ENCODE data around the gene CISTR. TPM values are rescaled to one million over a fixed set of nuclear protein-coding genes. Genes with fewer than 3 reads are reported as not detected.

Gene CISTR
- total and polyA plus RNA-seq, 7 donors, result not detected

GRCh38 chr12:53699678-53700025 lies 52.1 kb downstream of the CISTR start:
- no peak overlapping the region for H3K27ac ChIP-seq
- no peak overlapping the region for H3K4me3 ChIP-seq
- WGBS, 2 donors, result 13 to 23% methylated on average over 5 of the region's 5 CpGs
- TF ChIP-seq CTCF (IDR thresholded peaks at IDR 0.05), result no peak
- TF ChIP-seq POLR2AphosphoS5 (IDR thresholded peaks at IDR 0.05), result no peak
- no peak for TF ChIP-seq EP300 (IDR thresholded peaks at IDR 0.05)
- no peak for TF ChIP-seq POLR2A (IDR thresholded peaks at IDR 0.05)
- no peaks in the 10 kb centered on the region for H3K9me3 ChIP-seq
- intact Hi-C loops (cut with DNase I), result loop anchor here (2.0 kb wide), 1 partner anchor 43 kb away; no protein-coding TSS in a partner anchor
- no peak for DNase-seq
- H3K4me1 ChIP-seq, result peaks cover 0 to 24% (median 14%) of the 10 kb centered on the region in 4 donors
- H3K36me3 ChIP-seq, result no peaks in the 10 kb centered on the region
- H3K27me3 ChIP-seq, result peaks cover 30 to 91% (median 77%) of the 10 kb centered on the region in 3 donors

GRCh38 chr12:53698948-53699677 lies 52.7 kb downstream of the CISTR start:
- no peak for DNase-seq
- Histone ChIP-seq H3K4me1 (peaks cover 0 to 26% (median 14%) of the 10 kb centered on the region in 4 donors), H3K36me3 (no peaks in the 10 kb centered on the region), H3K9me3 (no peaks in the 10 kb centered on the region), H3K27ac (no peak overlapping the region), H3K27me3 (peaks cover 30 to 92% (median 81%) of the 10 kb centered on the region in 3 donors), H3K4me3 (no peak overlapping the region)
- intact Hi-C loops (cut with DNase I), result no loop called here
- 29 to 57% methylated on average over 3 of the region's 3 CpGs for WGBS, 2 donors
- TF ChIP-seq CTCF (IDR thresholded peaks at IDR 0.05) (no peak), POLR2A (IDR thresholded peaks at IDR 0.05) (no peak), EP300 (IDR thresholded peaks at IDR 0.05) (no peak), POLR2AphosphoS5 (IDR thresholded peaks at IDR 0.05) (no peak)

- TF ChIP-seq CTCF (IDR thresholded peaks at IDR 0.05), result no peak
- no peak for TF ChIP-seq POLR2AphosphoS5 (IDR thresholded peaks at IDR 0.05)
- TF ChIP-seq EP300 (IDR thresholded peaks at IDR 0.05), result no peak
- TF ChIP-seq POLR2A (IDR thresholded peaks at IDR 0.05), result no peak
- H3K27me3 ChIP-seq, result peaks cover 30 to 77% (median 66%) of the 10 kb centered on the region in 3 donors
- no peak overlapping the region for H3K27ac ChIP-seq
- 6 to 15% methylated on average over 24 of the region's 24 CpGs for WGBS, 2 donors
- H3K4me3 ChIP-seq, result peak overlapping the region in 2 of 4 donors; percentile 11 to 13
- H3K36me3 ChIP-seq, result no peaks in the 10 kb centered on the region
- DNase-seq, result no peak
- peaks cover 0 to 26% (median 14%) of the 10 kb centered on the region in 4 donors for H3K4me1 ChIP-seq
- no peaks in the 10 kb centered on the region for H3K9me3 ChIP-seq
- intact Hi-C loops (cut with DNase I), result no loop called here
Observed at GRCh38 chr12:53696655-53697331, 55.0 kb downstream of the CISTR start.

Other genes with a start within 250 kb of the CISTR start
- not detected for gene NPFF, start 244.5 kb downstream of the CISTR start, total RNA-seq
- not detected for gene NPFF, start 244.5 kb downstream of the CISTR start, polyA plus RNA-seq
- 10 to 100 TPM; 20.3 to 36.0 (median 27.1) TPM for gene ATF7, start 125.6 kb downstream of the CISTR start, total RNA-seq
- 10 to 100 TPM; 20.2 to 22.0 (median 21.0) TPM for gene ATF7, start 125.6 kb downstream of the CISTR start, polyA plus RNA-seq
- 100 to 1,000 TPM; 409 to 571 (median 531) TPM for gene ATP5MC2, start 75.9 kb downstream of the CISTR start, total RNA-seq
- 100 to 1,000 TPM; 535 to 828 (median 574) TPM for gene ATP5MC2, start 75.9 kb downstream of the CISTR start, polyA plus RNA-seq
- gene CALCOCO1, start 24.5 kb downstream of the CISTR start, total RNA-seq, result 100 to 1,000 TPM; 232 to 322 (median 303) TPM
- gene CALCOCO1, start 24.5 kb downstream of the CISTR start, polyA plus RNA-seq, result 10 to 100 TPM; 24.0 to 59.5 (median 54.7) TPM
- not detected for gene HOXC13, start 186.9 kb upstream of the CISTR start, total RNA-seq
- under 1 TPM in 1 of 3 donors, not detected in 2; 0.60 TPM for gene HOXC13, start 186.9 kb upstream of the CISTR start, polyA plus RNA-seq
- gene HOXC12, start 202.9 kb upstream of the CISTR start, total RNA-seq, result not detected
- not detected for gene HOXC12, start 202.9 kb upstream of the CISTR start, polyA plus RNA-seq
- gene HOXC11, start 221.1 kb upstream of the CISTR start, total RNA-seq, result not detected
- not detected for gene HOXC11, start 221.1 kb upstream of the CISTR start, polyA plus RNA-seq
- gene HOTAIR, start 223.0 kb upstream of the CISTR start, total RNA-seq, result not detected
- gene HOTAIR, start 223.0 kb upstream of the CISTR start, polyA plus RNA-seq, result not detected
- not detected for gene HOXC10, start 233.2 kb upstream of the CISTR start, total RNA-seq
- gene HOXC10, start 233.2 kb upstream of the CISTR start, polyA plus RNA-seq, result not detected
- gene HOXC9, start 248.2 kb upstream of the CISTR start, total RNA-seq, result not detected
- gene HOXC9, start 248.2 kb upstream of the CISTR start, polyA plus RNA-seq, result under 1 TPM in 1 of 3 donors, not detected in 2; 0.04 TPM

All from sigmoid colon (tissue), 7 donors.